Naive thymus-derived CD4-positive, alpha-beta T cell (primary cell): Measurements from ENCODE around the gene SLAMF9. TPM values are rescaled to one million over a fixed set of nuclear protein-coding genes. Genes with fewer than 3 reads are reported as not detected.

Source experiments
- ATAC-seq: fragments of 150-1000 bp; cut with Tn5 transposase; 2 replicates; pipeline ENCODE4 v1.10.0; 2021; ENCODE audit warnings: mild to moderate bottlenecking, moderate library complexity
- CTCF ChIA-PET: fragments of 350-600 bp; sonication (Branson Sonifier 250); formaldehyde crosslinking; loops from one replicate; lab custom pipeline; 2021; ENCODE audit warnings: antibody characterized with exemption; lab: Charles Lee
- POLR2A ChIA-PET: fragments of 350-600 bp; sonication (Branson Sonifier 250); formaldehyde crosslinking; loops from one replicate; lab custom pipeline; 2021; ENCODE audit warnings: antibody characterized with exemption, inconsistent platforms; lab: Charles Lee
- DNase-seq, 9 donors: peaks; one replicate each; pipeline versions ENCODE4 v3.0.0 to v3.0.0-alpha.2; 2020 to 2022; ENCODE audit warnings: mixed read lengths in 1 of 9
- H3K27ac ChIP-seq: one replicate; pipeline ENCODE4 v1.7.0; 2013; ENCODE audit warnings: mild to moderate bottlenecking, low read depth, low read length, moderate library complexity
- H3K27me3 ChIP-seq, 2 donors: one replicate each; pipeline ENCODE4 v1.7.0; 2013; ENCODE audit warnings: low read length in 2 of 2, mild to moderate bottlenecking in 2 of 2, moderate library complexity in 2 of 2; ENCODE audit not compliant: control insufficient read depth in 2 of 2, insufficient read depth in 2 of 2
- H3K36me3 ChIP-seq, 3 experiments: 1 replicate in 2 of 3; 2 replicates in 1 of 3; pipeline ENCODE4 v1.7.0; 2013; ENCODE audit warnings: low read length in 3 of 3, mild to moderate bottlenecking in 3 of 3, moderate library complexity in 1 of 3; ENCODE audit not compliant: insufficient read depth in 3 of 3, control insufficient read depth in 2 of 3
- H3K4me1 ChIP-seq, 2 donors: one replicate each; pipeline ENCODE4 v1.7.0; 2013; ENCODE audit warnings: low read length in 2 of 2, mild to moderate bottlenecking in 2 of 2, moderate library complexity in 1 of 2; ENCODE audit not compliant: control insufficient read depth in 2 of 2, insufficient read depth in 2 of 2
- H3K4me3 ChIP-seq: 2 replicates; pipeline ENCODE4 v1.7.0; 2013; ENCODE audit warnings: mild to moderate bottlenecking, low read length
- H3K9me3 ChIP-seq, 3 experiments: 1 replicate in 2 of 3; 2 replicates in 1 of 3; pipeline ENCODE4 v1.7.0; 2013; ENCODE audit warnings: low read length in 3 of 3; ENCODE audit not compliant: control insufficient read depth in 2 of 3
- H3K27ac Mint-ChIP-seq, 9 donors: one replicate each; pipeline ENCODE4 v1.8.0; 2020 to 2022; ENCODE audit warnings: mixed read lengths in 9 of 9, mild to moderate bottlenecking in 8 of 9, moderate library complexity in 5 of 9, inconsistent platforms in 2 of 9
- H3K27me3 Mint-ChIP-seq, 5 donors: one replicate each; pipeline ENCODE4 v1.8.0; 2021 to 2022; ENCODE audit warnings: mixed read lengths in 5 of 5, mild to moderate bottlenecking in 1 of 5
- H3K36me3 Mint-ChIP-seq, 5 donors: one replicate each; pipeline ENCODE4 v1.8.0; 2020 to 2022; ENCODE audit warnings: mixed read lengths in 5 of 5, mild to moderate bottlenecking in 3 of 5, inconsistent platforms in 1 of 5
- H3K4me1 Mint-ChIP-seq, 7 donors: one replicate each; pipeline ENCODE4 v1.8.0; 2020 to 2022; ENCODE audit warnings: mixed read lengths in 7 of 7, mild to moderate bottlenecking in 3 of 7, inconsistent platforms in 1 of 7
- H3K4me3 Mint-ChIP-seq, 10 donors: one replicate each; pipeline ENCODE4 v1.8.0; 2020 to 2022; ENCODE audit warnings: mild to moderate bottlenecking in 10 of 10, mixed read lengths in 10 of 10, moderate library complexity in 6 of 10, inconsistent platforms in 2 of 10
- H3K9me3 Mint-ChIP-seq, 11 donors: one replicate each; pipeline ENCODE4 v1.8.0; 2020 to 2022; ENCODE audit warnings: mixed read lengths in 11 of 11, mild to moderate bottlenecking in 4 of 11, inconsistent platforms in 1 of 11, moderate library complexity in 1 of 11
- intact Hi-C, 2 donors: fragments of 100-400 bp; cut with micrococcal nuclease; formaldehyde crosslinking; loops; one replicate each; pipeline ENCODE4 v1.15.1; 2023
- polyA plus RNA-seq, 2 donors: library from polyadenylated mRNA; unstranded; fragments of 300-500 nt; fragmentation: Illumina TruSeq; gene quantifications; one replicate each; pipeline ENCODE4 v1.2.3, GENCODE V29; 2021
- total RNA-seq, 6 experiments: library from RNA in 5 of 6; stranded (reverse) in 5 of 6; gene quantifications; 1 replicate in 5 of 6; 2 replicates in 1 of 6; pipeline ENCODE4 v1.2.3 and lab custom pipeline; 2021 to 2026

The SLAMF9 gene
- total and polyA plus RNA-seq, 7 experiments from 2014 or later = not detected

- peaks cover 35 to 55% (median 47%) of the 10 kb centered on the region in 7 donors for H3K4me1 Mint-ChIP-seq
- peaks cover 0 to 11% (median 0%) of the 10 kb centered on the region in 5 donors for H3K27me3 Mint-ChIP-seq
- CTCF ChIA-PET = interaction anchor here (0.9 to 6.3 kb wide), 10 partner anchors 10 to 159 kb away, joined by 3 to 34 read pairs (median 4); no protein-coding TSS in a partner anchor
Observed at GRCh38 chr1:159924791-159925718, 29.0 kb downstream of the SLAMF9 start, which contains the start of gene TAGLN2. TSS of gene TAGLN2 (minus strand) at chr1:159925507. CDS start at chr1:159920509, 4,998 bp downstream.

GRCh38 chr1:159924025-159924790 lies 29.8 kb downstream of the SLAMF9 start:
- Histone ChIP-seq H3K27ac (peak overlapping the region; percentile 95), H3K4me1 (peaks cover 27 to 35% of the 10 kb centered on the region in 2 donors), H3K36me3 (peaks cover 2 to 27% (median 5%) of the 10 kb centered on the region in 3 experiments), H3K27me3 (no peaks in the 10 kb centered on the region), H3K4me3 (peak overlapping the region; percentile 95), H3K9me3 (no peaks in the 10 kb centered on the region)
- POLR2A ChIA-PET = interaction anchor here (0.9 to 4.6 kb wide), 11 partner anchors 9 to 174 kb away, joined by 3 to 30 read pairs (median 5); partner anchors contain the start of genes DUSP23, IGSF8, IGSF9 and KCNJ10
- intact Hi-C loops = loop anchor here (5.0 to 10.0 kb wide), 8 partner anchors 338 to 1841 kb away; partner anchors contain the start of genes ATF6 (in 1 of the 2), COPA (in 1 of the 2), DCAF8 (in 1 of the 2) and FCGR3A (in 1 of the 2)
- Mint-ChIP-seq H3K36me3 (peaks cover 0 to 34% (median 5%) of the 10 kb centered on the region in 5 donors), H3K27me3 (peaks cover 0 to 11% (median 0%) of the 10 kb centered on the region in 5 donors), H3K4me1 (peaks cover 42 to 64% (median 52%) of the 10 kb centered on the region in 7 donors), H3K27ac (peak overlapping the region; percentile 96 to 100 (median 99)), H3K9me3 (peaks cover 0 to 10% (median 0%) of the 10 kb centered on the region in 11 donors), H3K4me3 (peak overlapping the region; percentile 88 to 99 (median 94))
- DNase-seq (peak in 8 of 9 donors; percentile 54 to 89 (median 76)), ATAC-seq (peak; percentile 60)
- CTCF ChIA-PET = interaction anchor here (0.7 to 6.3 kb wide), 12 partner anchors 9 to 160 kb away, joined by 3 to 34 read pairs (median 4); no protein-coding TSS in a partner anchor

More at GRCh38 chr1:159924791-159925718, 29.0 kb downstream of the SLAMF9 start, which contains the start of gene TAGLN2:
- peaks cover 0 to 19% (median 2%) of the 10 kb centered on the region in 3 experiments for H3K36me3 ChIP-seq
- peak; percentile 63 for ATAC-seq
- peak within 1 kb of the TSS; percentile 96 to 100 (median 99) for H3K27ac Mint-ChIP-seq
- H3K4me3 Mint-ChIP-seq = peak within 1 kb of the TSS; percentile 88 to 99 (median 94)
- H3K4me3 ChIP-seq = peak within 1 kb of the TSS; percentile 95
- peak; percentile 81 to 94 (median 86) for DNase-seq
- peaks cover 0 to 25% (median 5%) of the 10 kb centered on the region in 5 donors for H3K36me3 Mint-ChIP-seq
- POLR2A ChIA-PET = interaction anchor here (0.6 to 4.6 kb wide), 11 partner anchors 8 to 913 kb away, joined by 3 to 30 read pairs (median 6); partner anchors contain the start of genes IGSF8, IGSF9 and KCNJ10
- peak within 1 kb of the TSS; percentile 95 for H3K27ac ChIP-seq
- H3K27me3 ChIP-seq = no peaks in the 10 kb centered on the region
- intact Hi-C loops = loop anchor here (1.0 to 10.0 kb wide), 17 partner anchors 11 to 1840 kb away; partner anchors contain the start of genes ATF6 (in 1 of the 2), COPA (in 1 of the 2), DCAF8 (in 1 of the 2) and DUSP23 (in 1 of the 2)
- peaks cover 27 to 35% of the 10 kb centered on the region in 2 donors for H3K4me1 ChIP-seq
- H3K9me3 Mint-ChIP-seq = peaks cover 0 to 10% (median 0%) of the 10 kb centered on the region in 11 donors
- no peaks in the 10 kb centered on the region for H3K9me3 ChIP-seq

- ChIA-PET POLR2A (interaction anchor here (0.7 to 4.6 kb wide), 10 partner anchors 8 to 1892 kb away, joined by 3 to 30 read pairs (median 6); partner anchors contain the start of genes DUSP23, IGSF8, IGSF9 and PIGM), CTCF (interaction anchor here (0.7 to 6.3 kb wide), 7 partner anchors 11 to 141 kb away, joined by 3 to 34 read pairs (median 4); no protein-coding TSS in a partner anchor)
- Histone ChIP-seq H3K27ac (peak overlapping the region; percentile 95), H3K4me1 (peaks cover 27 to 35% of the 10 kb centered on the region in 2 donors), H3K4me3 (peak overlapping the region; percentile 95), H3K27me3 (no peaks in the 10 kb centered on the region), H3K36me3 (peaks cover 4 to 35% (median 5%) of the 10 kb centered on the region in 3 experiments), H3K9me3 (no peaks in the 10 kb centered on the region)
- H3K4me3 Mint-ChIP-seq = peak overlapping the region; percentile 88 to 99 (median 94)
- H3K27ac Mint-ChIP-seq = peak overlapping the region; percentile 96 to 100 (median 99)
- ATAC-seq (peak; percentile 72), DNase-seq (peak; percentile 81 to 97 (median 95))
- intact Hi-C loops = loop anchor here (1.0 to 10.0 kb wide), 13 partner anchors 32 to 1841 kb away; partner anchors contain the start of genes AIM2 (in 1 of the 2), ATF6 (in 1 of the 2), COPA (in 1 of the 2) and DCAF8 (in 1 of the 2)
- peaks cover under 1 to 39% (median 6%) of the 10 kb centered on the region in 5 donors for H3K36me3 Mint-ChIP-seq
- peaks cover 0 to 11% (median 0%) of the 10 kb centered on the region in 5 donors for H3K27me3 Mint-ChIP-seq
- peaks cover 44 to 70% (median 51%) of the 10 kb centered on the region in 7 donors for H3K4me1 Mint-ChIP-seq
- peaks cover 0 to 10% (median 0%) of the 10 kb centered on the region in 11 donors for H3K9me3 Mint-ChIP-seq
Observed at GRCh38 chr1:159923203-159924024, 30.6 kb downstream of the SLAMF9 start.

- peak overlapping the region; percentile 95 for H3K4me3 ChIP-seq
- peak in 1 of 9 donors; percentile 37 for DNase-seq
- peaks cover 5 to 45% (median 10%) of the 10 kb centered on the region in 5 donors for H3K36me3 Mint-ChIP-seq
- H3K27ac ChIP-seq = peak overlapping the region; percentile 95
- peaks cover 47 to 78% (median 59%) of the 10 kb centered on the region in 7 donors for H3K4me1 Mint-ChIP-seq
- intact Hi-C loops = loop anchor here (1.0 to 10.0 kb wide), 13 partner anchors 31 to 1842 kb away; partner anchors contain the start of genes AIM2 (in 1 of the 2), ATF6 (in 1 of the 2), COPA (in 1 of the 2) and DCAF8 (in 1 of the 2)
- ATAC-seq = no peak
- H3K4me3 Mint-ChIP-seq = peak overlapping the region; percentile 88 to 99 (median 94)
- peaks cover 0 to 11% (median 0%) of the 10 kb centered on the region in 5 donors for H3K27me3 Mint-ChIP-seq
- POLR2A ChIA-PET = interaction anchor here (0.6 to 4.6 kb wide), 9 partner anchors 11 to 1893 kb away, joined by 3 to 30 read pairs (median 3); partner anchors contain the start of gene PIGM
- peaks cover 4 to 43% (median 5%) of the 10 kb centered on the region in 3 experiments for H3K36me3 ChIP-seq
- H3K9me3 ChIP-seq = no peaks in the 10 kb centered on the region
- H3K27me3 ChIP-seq = no peaks in the 10 kb centered on the region
- H3K4me1 ChIP-seq = peaks cover 27 to 35% of the 10 kb centered on the region in 2 donors
- CTCF ChIA-PET = interaction anchor here (0.9 to 6.3 kb wide), 5 partner anchors 15 to 140 kb away, joined by 3 to 34 read pairs (median 4); no protein-coding TSS in a partner anchor
- H3K27ac Mint-ChIP-seq = peak overlapping the region; percentile 96 to 100 (median 99)
- peaks cover 0 to 10% (median 0%) of the 10 kb centered on the region in 11 donors for H3K9me3 Mint-ChIP-seq
Observed at GRCh38 chr1:159922511-159923202, 31.4 kb downstream of the SLAMF9 start.
